CD4-positive, alpha-beta T cell treated with Interleukin-2 at 100 ng/mL for 4 hours (primary cell): ENCODE measurements around the gene CXCL14.

Experiments
- DNase-seq: peaks from one replicate; pipeline ENCODE4 v3.0.0-alpha.2; 2020; ENCODE audit warnings: low spot score

CXCL14 gene

DNA sequence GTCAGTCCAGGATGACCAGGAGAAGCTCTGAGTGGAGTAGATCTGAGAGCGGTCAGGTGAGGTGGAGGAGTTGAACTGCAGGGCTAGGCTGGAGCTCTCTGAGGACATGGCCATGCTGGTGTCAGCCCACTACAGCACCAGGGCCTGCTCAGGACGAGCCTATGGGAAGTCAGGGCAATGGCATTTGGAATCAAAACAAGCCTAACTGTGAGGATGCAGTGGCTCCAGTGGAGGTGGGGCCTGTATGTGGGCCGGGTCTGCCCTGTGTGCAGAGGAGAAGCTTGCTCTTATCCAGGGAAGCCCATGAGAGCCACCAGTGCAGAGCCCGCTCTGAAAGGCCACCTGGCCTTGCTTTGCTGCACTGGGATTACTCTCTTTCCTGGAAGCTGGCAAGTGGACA is 11.1 kb downstream of the CXCL14 start:
- DNase-seq: no peak

DNA sequence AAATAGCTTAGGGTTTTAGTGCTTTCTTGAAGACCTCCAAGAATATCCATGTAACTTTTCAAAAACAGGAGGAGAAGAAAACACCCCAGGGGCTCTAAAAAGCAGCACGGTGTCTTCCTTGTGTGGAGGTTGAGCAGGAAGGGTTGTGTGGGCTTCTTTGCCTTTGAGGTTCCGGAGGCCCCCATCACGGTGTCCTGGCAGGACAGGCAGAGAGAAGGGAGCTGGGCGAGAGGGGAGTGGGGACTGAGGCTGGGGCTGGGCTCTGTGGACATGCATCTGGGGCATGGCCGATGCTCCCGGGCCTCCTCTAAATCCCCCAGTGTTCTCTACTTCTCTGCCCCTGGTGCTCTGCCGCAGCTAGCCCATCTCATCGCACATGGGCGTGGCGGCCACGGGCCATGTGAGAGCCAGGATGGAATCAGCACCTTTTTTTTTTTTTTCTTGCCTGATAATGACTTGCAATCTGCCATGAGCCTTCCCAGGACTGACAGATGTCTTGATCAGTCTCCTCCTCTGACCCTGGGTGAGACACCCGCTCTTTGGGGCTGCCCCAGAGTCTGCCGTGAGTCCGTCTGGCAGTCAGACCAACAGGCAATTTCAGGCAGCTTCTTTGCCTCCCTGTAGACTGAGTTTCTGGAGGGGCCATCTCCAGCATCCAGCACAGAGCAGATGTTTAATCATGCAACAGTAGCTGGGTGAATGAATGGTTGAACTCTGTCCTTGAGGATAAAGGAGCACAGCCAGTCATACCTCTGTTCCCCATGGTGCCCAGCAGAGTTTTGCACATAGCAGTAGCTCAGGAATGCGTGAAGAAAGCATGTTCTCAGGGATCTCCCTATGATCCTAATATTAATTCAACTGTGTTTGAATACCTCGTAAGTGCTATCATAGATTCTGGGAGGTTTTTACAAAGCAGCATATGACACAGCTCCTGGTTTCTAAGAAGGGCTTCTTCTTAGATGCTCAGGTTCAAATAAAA is 12.1 kb downstream of the CXCL14 start:
- DNase-seq: no peak

DNA sequence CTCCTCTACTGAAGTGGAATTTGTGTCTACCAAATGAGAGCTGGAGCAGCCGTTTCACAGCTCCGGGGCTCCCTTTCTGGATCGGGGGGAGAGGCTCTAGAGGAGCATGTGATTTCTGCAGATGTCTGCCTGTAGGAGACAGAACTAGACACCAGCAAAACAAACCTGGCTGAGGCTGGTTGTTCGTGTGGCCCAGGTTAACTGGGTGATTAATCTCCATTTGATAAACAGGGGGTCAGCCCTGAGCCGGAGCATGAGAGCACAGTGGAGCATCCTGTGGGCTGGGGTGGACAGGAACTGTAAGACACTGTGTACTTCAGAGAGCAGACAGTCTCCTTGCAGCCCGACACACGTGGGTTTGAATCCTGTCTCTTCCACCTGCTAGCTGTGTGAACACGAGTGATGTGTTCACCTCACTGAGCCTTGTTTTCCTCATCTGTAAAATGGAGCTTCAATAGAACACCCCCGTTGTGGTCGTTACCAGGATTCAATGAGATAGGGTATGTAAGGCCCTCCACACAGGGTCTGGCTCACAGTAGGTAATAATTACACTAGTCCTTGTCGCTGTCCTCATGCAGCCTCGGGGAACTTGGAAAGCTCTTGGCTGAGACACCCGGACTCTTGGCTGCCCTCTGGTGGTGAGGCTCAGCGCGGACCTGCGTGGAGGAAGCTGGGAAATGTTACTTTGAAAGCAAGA is 12.9 kb downstream of the CXCL14 start:
- peak; percentile 60 for DNase-seq

DNA sequence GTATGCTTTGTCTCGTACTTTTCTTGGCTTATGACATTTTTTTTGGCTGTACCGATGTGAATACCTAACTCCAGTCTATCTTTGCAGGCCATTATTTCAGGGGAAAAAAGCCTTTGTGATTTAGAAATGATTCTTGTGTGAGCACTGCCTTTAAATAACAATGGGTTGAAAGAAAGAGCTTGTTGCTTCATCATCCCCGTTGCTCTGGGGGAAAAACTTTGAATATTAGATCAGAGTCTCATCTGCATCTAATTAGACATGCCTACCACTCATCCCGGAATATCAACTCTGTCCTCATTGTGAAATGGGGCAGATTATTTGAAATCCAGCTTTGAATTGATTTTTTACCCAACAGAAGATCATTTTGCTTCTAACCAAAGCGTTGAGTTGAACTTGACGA is 13.5 kb downstream of the CXCL14 start:
- DNase-seq: no peak

DNA sequence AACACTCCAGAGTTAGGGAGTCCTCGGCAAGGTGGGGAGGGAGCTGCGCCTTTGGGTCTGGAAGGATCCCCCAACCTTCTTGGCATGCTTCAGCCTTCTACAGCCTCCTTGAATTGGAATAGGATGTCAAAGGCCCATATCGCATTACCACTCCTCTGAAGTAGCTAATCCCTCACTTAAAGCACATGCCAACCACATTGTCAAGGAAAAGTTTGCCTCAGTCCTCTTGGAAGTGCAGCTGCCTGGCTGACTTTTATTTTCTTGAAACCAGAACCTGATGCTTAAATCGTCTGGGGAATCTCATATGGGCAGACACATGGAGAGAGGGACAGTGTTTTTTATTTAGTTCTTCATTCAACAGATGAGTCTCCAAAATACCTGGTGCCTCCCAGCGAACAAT is 14.5 kb downstream of the CXCL14 start:
- DNase-seq: no peak

DNA sequence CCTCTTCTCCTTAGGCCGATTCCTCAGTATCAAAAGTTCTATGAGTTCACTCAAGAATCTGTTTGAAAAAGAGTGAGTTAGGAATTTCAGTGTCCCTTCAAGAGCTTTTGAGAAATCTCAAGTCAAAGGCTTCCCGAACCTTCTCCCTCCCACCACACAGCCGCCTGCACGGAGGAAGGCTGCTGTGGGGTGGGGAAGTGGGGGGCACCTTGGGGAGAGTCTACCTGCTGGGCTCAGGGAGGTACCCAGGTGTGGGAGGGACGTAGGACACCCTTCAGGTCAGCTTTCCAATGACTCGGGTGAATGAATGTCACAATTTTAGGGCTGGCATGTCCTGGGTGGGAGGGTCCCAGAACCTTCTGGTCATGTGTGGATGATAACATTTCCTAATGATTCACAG is 17.5 kb downstream of the CXCL14 start:
- DNase-seq: no peak

DNA sequence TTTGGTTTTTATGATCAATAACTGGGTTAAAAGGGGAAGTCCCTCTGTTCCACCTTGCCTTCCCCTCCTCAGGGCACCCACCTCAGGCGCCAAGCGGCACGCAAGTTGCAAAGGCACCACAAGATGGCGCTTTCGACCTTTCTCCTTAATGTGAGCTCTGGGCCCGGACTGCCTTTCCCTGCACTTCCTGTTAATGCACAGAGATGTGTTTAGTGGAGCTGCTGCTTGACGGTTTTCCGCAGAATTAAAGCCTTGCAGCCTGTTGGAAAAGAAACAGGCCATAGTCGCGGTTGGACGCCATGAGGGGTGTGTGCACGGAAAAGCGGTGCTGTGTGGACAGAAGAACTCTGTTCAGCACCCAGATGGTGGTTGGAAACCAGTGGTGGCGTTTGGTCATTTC is 17.9 kb downstream of the CXCL14 start:
- DNase-seq: peak; percentile 49

DNA sequence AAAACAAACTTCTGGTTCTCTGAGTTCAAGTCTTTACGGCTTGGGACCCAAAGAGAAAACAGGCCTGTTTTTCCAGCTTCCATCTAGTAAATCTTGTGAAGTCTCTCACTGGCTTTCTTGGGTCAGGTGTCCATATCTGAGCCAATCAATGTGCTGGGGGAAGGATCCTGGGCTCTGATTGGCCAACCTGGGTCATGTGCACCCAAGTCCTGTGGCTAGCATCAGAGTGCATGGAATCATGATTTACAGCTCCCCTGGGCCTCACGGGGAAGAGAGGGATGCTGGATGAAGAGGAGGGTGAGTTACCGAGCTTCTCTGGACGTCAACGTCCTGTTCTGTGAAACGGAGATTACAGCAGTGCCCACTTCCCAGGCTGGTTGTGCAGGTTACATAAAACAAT is 19.4 kb downstream of the CXCL14 start:
- DNase-seq: no peak

DNA sequence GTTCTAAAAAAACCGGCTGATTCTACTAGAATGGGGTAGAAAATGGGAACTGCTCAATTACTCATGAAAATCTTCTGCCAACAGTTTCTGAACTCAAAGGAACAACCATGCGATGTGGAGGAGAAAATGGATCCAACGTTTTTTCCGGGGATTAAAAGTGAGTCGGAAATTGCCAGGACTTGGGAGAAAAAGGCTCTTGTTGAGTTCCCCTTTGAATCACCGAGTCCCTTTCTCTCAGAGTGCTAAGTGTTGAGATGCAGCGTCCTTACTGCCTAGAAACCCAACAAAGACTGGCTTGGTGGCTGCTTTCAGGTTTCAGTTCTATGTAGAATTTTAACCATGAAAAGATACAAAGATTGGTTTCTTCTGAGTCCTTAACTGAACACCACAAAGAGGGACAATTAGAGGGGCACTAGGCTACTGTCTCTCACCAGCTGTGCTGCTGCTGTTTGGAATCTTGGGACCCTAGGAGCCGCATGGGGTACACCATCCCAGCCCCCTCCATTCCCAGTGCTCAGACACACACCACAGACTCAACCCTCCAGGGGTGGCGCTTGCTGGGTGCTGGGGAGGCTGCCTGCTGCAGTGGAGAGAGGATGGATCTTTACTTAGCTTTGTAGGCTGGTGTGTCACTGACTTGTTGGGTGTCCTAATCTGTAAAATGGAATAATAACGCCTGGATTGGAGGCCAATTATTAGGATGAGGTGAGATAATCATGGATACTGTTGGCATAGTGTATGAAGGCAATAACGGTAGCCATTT is 21.5 kb downstream of the CXCL14 start:
- DNase-seq: no peak

DNA sequence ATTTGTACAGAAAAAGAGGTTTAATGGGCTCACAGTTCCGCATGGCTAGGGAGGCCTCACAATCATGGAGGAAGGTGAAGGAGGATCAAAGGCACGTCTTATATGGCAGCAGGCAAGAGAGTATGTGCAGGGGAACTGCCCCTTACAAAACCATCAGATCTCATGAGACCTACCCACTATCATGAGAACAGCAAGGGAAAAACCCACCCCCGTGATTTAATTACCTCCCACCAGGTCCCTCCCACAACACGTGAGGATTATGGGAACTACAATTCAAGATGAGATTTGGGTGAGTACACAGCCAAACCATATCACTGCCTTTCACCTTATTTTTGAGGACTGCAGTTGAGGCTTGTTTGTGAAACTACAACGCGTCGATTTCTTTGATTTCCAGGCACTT is 22.2 kb downstream of the CXCL14 start:
- no peak for DNase-seq

DNA sequence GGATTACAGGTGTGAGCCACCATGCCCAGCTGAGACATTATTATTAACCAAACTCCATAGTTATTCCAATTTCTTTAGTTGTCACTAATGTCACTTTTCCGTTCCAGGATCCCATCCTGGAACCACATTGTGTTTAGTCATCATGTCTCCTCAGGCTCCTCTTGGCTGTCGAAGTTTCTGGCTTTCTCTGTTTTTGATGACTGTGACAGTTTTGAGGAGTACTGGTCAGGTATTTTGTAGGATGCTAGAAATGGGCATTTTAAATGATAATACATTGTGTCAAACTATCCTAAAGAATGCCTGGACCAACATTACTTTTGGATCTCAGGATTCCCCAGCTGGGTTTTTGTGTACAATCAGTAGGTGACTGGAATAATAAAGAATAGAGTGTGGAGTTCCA is 23.3 kb downstream of the CXCL14 start:
- DNase-seq: no peak

DNA sequence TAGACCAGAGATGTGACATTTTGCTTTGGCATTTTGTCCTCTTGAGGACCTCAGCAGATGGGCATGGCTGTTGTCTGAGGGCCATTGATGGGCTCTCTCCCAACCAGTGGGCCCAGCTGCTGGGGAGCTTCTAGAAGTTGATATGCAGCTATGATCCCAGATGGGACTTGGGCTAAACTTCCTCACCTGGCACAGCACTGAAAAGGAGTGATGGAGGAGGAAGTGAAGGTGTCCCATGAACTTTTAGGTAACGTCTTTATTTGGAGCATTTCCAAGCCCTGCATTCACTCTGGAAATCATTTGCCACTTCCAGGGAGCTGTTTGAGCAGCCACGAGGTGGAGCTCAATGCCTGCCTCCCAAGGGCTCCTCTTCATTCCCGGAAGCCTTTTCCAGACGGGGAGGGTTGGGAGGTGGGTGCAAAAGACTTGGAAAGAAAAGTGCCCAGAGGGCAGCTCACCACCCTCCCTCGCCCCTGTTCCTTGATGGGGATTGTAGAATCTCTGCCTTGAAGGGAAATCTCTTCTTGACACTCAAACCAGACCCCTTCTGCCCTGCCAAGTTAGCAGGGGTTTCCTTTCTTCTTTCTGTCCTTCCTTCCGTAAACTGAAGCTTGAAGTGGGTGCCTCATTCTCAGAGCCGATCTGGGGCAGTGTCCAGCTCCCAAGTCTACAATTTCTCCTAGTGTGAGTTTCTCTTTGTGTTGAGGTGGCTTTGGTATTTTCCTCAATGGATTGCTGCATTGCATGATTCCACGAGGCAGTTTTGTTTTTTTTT is 24.9 kb downstream of the CXCL14 start:
- no peak for DNase-seq

DNA sequence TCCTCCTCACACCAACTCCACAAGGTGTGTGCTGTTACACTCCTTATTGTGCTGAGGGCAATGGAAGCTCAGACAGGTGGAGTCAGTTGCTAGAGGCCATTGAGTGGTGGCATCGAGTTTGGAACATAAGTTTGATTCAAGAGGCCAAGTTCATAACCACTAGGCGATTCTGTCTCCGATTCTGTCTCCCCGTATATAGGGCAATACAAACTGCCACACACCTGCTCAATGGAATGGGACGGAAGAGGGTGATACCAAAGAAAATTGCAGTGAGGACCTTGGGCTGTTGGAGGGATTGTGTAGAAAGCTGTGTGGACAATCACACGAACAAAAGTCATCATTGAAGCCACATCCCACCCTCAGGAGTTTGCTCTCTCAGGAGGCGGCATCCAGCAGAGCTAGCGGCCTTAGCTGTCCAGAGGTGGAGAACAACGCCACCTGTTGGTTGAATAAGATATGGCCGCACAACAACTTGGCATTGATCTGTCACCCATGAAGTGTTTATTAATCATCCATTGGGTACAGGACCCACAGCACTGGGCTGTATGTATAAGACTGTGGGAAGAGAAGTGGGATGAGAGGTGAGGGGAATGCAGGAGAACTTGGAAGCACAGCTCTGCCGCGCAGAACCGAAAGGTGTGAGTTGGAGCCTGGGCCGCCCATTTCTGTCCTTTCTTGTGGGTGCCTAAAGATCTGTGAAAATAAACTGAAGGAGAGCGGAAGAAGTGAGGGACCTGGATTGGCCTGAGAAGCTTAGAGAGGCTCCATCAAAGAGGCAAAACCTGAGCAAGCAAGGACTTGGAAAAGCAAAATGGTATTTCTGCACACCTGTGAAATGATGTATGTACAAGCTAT is 27.0 kb downstream of the CXCL14 start:
- DNase-seq: peak; percentile 53

DNA sequence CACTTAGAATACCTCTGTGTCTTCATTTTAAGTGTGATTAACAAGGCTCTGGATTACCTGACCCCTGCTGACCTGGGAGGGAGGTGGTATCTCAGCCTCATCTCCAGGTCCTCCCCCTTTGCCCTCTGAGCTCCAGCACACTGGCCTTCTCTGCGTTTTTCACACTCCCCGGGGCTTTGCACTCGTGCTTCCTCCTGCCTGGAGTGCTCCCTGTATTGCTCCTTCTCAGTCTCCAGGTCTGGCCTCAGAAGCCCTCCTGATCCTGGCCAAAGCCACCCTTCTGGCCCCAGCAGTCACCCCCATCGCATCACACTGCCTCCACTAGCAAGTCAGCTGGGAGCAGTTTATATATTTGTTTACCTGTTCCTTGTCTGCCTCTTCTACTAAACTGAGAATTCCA is 29.4 kb downstream of the CXCL14 start:
- no peak for DNase-seq

DNA sequence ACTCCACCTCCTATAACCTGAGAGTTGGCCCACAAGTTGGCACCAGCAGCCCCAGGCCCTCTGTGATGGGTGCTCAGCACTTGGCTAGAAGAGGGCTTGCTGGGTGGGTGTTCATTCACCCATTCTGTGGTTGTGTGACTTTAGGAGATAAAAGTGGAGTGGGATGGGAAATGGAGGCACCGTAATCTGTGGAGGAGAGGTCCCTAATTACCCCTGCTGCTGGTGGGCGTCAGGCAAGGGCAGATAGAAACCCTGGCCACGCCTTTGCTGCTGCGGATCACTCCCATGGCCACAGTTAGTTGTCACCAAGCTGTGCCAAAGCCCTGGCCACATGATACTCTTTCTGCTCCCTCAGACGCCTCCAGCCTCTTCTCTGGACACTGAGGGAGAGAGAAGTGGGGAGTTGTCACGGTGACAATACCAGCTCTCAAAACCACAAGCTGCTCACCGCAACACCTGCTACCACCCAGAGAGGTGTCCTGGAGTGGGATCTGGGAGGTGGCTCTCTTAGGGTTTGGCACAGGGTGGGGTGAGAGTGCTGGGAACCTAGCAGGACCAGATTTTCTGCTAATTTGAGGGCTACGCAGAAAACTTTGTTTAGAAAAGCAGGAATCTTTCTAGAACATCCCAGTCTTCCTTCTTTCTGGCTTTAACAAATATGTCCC is 31.1 kb downstream of the CXCL14 start:
- DNase-seq: no peak

DNA sequence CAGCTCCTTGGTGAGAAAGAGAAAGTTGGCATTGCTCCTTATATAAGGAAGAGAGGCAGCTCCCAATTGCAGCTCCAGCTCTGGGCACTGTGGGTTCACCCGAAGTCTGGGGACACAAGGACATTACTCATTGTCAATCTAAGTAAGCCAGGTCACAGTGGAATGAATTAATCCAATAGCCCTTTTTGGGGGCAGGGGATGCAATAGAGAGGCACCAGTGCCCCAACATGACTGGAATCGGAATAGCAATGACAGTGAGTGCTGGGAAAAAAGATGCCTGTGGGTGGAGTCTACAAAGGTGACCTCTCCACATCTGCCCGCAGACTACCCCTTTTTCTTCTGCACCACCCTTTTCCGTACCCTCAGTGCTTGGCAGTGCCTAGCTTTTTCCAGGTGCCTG is 31.9 kb downstream of the CXCL14 start:
- no peak for DNase-seq

DNA sequence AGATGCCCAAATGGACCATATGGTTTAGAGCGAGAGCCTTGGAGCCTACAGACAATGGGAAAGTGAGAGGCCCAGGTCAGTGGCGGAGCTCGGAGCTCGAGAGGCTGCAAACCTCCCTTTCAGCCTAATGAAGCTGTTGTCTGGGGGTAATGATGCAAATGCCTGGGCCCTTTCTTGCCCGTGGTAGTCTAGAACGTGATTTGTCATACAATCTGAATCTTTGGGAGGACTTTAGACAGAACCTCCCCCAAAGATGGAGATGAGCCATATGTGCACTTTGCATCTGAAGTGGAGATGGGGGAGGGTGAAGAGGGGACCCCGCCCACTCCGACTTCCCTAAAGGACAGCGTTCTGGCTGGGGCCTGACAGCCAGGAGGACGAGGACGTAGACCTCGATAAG is 32.7 kb downstream of the CXCL14 start:
- no peak for DNase-seq

DNA sequence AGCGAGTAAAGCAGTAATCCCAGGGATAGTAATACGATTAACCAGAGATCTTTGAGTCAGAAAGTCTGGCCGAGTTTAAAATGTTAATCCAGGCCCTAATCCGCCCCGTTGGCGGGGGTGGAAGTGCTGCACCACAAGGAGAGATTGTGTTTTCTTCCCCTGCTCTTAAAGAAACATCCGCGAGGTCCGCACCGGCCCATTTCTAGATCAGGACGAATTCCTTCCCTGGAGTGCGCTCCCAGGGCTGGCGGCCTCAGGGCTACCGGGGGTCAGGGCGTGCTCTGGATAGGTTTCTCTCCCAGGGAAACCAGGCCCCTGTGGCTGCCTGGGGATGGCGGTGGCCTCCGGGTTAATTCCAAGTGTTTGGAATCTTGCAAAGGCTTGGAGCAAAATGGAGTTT is 33.7 kb downstream of the CXCL14 start:
- DNase-seq: no peak

DNA sequence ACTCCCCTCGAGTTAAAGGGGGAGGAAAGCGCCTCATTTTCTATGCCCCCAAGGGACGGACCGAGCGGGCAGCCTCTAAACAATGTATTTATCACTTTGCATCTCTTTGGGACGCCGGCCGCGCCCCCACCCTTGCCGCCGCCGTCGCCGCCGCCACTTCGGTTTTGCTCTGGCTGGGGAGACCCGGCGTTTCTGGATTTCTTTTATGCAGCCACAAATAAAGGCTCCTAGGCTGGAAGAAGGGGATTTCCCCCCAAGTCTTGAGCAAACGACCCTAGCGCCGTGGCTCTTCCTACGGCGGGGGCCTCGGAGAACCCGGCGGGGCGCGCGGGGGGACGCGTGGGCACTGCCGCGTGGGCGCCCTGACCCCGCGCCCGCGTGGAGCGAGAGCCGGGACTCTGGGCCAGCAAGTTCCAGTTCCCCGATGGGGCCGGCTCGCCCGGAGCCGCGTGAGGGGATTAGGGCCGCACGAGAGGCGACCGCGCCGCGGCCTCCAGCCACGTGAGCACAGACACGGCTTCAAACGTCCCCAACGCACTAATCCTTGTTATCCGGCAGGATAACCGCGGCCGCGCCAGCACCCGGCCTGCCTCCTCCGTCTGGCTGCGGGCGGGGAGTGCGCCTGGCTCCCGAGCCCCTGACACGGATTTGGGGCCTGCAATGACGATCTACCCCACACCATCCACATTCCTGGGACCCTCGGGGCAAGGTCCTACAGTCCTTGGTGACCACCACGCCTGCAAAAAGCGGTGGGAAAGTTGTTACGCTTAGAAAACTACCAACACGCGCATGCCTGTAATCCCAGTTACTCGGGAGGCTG is 35.1 kb downstream of the CXCL14 start:
- DNase-seq: no peak
